ENCODE data around the gene SPDEF.

SPDEF gene

GRCh38 chr6:34527751-34528670, 28.1 kb downstream of the SPDEF start:
- TF ChIP-seq ZFX (IDR thresholded peaks at IDR 0.05; ENCODE audit: borderline replicate concordance) = no peak
- peak overlapping the region; percentile 70 for H3K27ac ChIP-seq

GRCh38 chr6:34526992-34527728, 29.0 kb downstream of the SPDEF start:
- H3K27ac ChIP-seq = peak overlapping the region; percentile 70
- TF ChIP-seq ZFX (IDR thresholded peaks at IDR 0.05; ENCODE audit: borderline replicate concordance) (no peak), CTCF (IDR thresholded peaks at IDR 0.05) (peak; percentile 81)

GRCh38 chr6:34526241-34526972, 29.7 kb downstream of the SPDEF start:
- no peak overlapping the region for H3K27ac ChIP-seq
- TF ChIP-seq ZFX (IDR thresholded peaks at IDR 0.05; ENCODE audit: borderline replicate concordance) = no peak
- TF ChIP-seq CTCF (IDR thresholded peaks at IDR 0.05) = no peak

- TF ChIP-seq ZFX (IDR thresholded peaks at IDR 0.05; ENCODE audit: borderline replicate concordance) (no peak), CTCF (IDR thresholded peaks at IDR 0.05) (no peak)
- H3K27ac ChIP-seq = no peak overlapping the region
Measured at GRCh38 chr6:34525431-34526175, 30.5 kb downstream of the SPDEF start.

- H3K27ac ChIP-seq = no peak overlapping the region
- TF ChIP-seq ZFX (IDR thresholded peaks at IDR 0.05; ENCODE audit: borderline replicate concordance) = no peak
Measured at GRCh38 chr6:34524971-34525370, 31.2 kb downstream of the SPDEF start.

- TF ChIP-seq ZFX (IDR thresholded peaks at IDR 0.05; ENCODE audit: borderline replicate concordance) (no peak), CTCF (IDR thresholded peaks at IDR 0.05) (no peak)
- no peak overlapping the region for H3K27ac ChIP-seq
Measured at GRCh38 chr6:34524499-34524898, 31.6 kb downstream of the SPDEF start.

- TF ChIP-seq CTCF (IDR thresholded peaks at IDR 0.05) (no peak), ZFX (IDR thresholded peaks at IDR 0.05; ENCODE audit: borderline replicate concordance) (no peak)
- no peak overlapping the region for H3K27ac ChIP-seq
Measured at GRCh38 chr6:34523441-34524206, 32.5 kb downstream of the SPDEF start.

Measured in 22Rv1 (cell line).